Daoy (cell line): ENCODE results near the gene CREB5. TPM values are rescaled to one million over a fixed set of nuclear protein-coding genes. Genes with fewer than 3 reads are reported as not detected.

Source experiments
- DNase-seq: peaks from one replicate; pipeline ENCODE4 v3.0.0-alpha.2; 2015; ENCODE audit warnings: low read depth
- total RNA-seq: library from RNA; depleted of rRNA; stranded (reverse); fragments of >200 nt; shearing (Covaris generic); gene quantifications from 2 replicates; pipeline ENCODE4 v1.2.3, GENCODE V29; 2014

CREB5 gene
- total RNA-seq, 1 experiment from 2014 or later = 12.1 TPM

DNA sequence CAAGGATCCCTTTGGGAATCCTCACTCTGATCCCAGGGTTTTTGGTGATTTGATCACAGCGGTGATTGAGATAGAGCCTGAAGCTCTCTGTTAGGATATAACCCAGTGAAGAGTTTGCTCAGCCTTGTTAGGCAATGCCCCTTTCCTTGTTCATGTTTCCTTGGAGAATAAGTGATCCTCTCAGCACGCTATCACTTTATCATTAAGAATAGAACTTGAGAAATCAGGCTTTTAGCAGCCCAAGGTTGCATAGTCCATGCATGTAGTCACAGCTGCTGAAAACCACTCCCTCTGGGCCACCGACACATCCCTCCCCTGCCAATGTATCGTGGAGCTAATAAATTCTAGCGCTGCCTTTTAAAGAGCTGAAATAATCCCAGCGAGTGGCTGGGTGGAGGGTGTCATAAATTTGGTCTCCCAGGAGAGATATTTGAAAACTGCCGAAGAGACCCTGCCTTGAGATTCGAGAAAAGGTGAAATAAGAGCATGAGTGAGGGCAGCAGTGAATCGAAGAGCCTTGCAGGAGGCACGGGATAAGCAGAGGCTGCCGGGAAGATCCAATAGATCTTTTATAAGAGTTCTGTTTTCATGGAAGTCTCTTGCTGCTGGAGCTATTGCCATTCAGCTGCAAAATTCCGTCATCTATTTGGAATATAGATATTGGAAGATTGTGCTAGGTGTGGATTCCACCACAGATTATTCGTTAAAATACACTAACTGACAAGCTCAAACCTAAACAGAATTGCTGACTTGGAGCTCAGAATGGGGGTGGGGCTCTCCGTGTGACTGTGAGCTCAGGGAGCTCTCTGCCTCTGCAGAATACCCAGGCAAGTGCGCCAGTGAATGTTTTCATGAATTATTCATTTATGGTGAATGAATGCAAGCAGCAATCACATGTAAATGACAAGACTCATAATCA lies 296.0 kb downstream of the CREB5 start:
- no peak for DNase-seq

DNA sequence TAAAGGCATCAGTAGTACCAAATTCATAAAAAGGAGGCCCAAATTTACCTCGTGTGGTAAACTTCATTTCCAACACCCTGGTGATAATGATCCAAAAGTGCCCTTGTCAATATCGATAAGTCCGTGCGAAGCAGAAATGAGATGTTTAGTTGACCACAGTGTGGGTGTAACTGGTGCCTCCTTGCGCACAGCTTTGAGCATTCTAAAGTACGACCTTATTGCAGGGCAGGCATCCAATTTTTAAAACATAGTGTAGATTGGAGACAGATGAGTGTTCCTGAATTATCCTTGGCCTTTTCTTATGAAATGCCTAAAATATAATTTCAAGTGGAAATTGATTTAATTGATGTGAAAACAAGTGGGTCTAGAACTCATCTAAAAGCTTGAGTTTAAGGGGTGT lies 297.4 kb downstream of the CREB5 start:
- no peak for DNase-seq

DNA sequence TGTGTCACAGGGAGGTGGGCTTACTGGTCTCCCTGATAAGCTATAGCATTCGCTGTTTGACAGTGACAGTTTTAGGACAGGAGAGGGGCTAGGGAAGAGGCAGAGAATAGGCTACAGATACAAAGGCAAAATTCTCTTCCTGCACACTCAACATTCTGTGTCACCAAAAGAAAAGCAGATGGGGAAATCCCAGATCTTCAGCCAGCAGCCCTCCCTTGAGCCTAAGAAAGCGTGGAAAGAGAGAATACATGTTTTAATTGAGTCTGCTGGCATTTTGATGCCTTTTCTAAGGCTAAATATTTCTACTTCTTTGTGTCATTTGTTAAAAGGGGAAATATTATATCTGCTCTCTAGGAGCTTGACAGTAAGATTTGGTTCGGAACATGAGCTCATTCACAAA lies 298.8 kb downstream of the CREB5 start:
- no peak for DNase-seq

DNA sequence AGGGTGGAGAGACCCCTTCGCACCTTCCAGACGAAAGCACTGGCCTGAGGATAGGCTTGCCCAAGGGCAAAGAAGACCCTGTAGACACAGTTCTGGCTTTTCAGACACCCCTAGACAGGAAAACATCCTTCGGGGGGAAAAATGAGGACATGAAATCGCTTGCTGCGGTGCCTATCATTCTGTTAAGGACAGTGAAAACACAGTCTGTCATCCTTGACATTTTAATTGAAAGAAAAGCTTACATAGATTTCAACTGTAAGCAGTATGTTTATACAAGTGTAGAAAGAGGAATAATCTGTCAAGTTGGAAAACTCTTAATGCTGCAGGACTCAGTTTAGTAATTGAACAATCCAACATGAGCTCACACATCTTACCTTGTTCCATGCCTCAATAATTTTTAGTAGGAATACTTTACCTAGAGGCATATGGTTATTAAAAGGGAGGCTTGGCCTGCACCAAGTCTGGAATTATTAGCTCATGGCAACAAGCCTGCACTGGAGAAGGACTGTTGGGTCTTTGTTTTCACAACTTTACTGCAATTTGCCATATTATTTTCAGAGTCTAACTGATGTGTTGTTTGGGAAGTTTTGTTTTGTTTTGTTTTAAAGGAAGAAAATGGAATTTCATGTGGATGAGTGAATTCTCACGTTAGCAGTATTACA lies 302.3 kb downstream of the CREB5 start:
- no peak for DNase-seq

DNA sequence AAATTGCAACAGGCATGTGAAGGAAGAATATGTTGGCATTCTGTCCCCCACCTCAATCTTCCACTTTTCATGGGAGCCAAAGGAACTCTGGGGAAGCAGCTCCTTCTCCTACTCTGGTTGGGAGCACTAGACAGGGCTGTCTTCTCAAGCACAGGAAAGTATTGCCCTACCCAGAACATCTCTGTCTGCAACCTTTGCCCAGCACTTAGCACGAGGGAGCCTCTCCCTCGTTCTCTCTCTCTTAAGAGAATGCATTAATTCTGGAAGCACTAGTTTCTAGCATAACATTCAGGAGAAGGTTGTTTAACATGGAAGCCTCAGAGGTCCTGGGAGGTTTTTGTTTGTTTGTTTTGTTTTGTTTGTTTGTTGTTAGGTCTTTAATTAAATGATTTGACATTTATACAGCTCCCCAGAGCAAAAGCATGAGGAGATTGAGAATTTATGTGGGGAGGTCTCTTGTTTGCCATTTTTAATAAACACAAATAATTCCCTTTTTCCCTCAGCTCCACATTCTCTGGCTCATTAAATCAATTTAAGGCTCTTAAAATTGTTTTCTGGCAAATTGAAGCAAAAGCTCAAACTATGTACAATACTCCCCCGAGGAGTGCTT lies 305.2 kb downstream of the CREB5 start:
- DNase-seq = no peak

DNA sequence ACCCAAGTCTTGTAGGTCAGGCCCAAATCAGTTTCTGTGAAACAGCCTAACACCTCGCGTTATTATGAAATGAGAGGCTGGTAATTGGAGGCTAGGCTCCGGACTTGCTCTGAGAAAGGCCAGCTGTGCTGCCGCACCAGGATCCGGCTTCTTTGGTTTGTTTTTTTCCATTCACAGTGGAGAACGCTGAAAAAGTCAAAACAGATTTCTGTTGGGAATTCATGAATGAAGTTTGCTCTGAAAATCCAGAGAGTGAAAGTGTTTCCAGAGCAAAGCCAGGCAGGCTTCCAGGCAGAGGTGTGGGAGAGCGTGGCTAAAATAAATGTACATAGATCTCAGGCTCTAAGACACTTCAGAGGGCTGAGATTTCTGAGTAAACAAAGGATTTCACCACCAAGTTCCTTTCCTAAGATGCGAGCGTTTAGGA lies 305.8 kb downstream of the CREB5 start:
- no peak for DNase-seq

DNA sequence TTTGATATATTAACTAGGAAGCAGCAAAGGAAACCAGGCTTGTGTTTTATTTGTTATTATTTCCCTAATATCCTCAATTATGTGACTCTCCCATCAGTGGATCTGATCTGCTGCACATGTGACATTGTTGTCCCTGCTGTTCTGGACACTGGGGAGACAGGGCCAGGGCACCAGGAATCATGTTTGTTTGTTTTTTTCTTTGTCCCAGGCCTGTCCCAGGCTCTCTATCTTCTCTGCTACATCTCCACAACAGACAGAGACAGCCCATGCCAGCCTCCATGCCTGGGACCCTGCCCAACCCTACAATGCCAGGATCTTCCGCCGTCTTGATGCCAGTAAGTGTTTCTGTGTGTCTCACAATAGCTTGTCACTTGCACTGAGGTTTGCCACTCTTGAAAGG lies 306.2 kb downstream of the CREB5 start:
- DNase-seq = no peak

DNA sequence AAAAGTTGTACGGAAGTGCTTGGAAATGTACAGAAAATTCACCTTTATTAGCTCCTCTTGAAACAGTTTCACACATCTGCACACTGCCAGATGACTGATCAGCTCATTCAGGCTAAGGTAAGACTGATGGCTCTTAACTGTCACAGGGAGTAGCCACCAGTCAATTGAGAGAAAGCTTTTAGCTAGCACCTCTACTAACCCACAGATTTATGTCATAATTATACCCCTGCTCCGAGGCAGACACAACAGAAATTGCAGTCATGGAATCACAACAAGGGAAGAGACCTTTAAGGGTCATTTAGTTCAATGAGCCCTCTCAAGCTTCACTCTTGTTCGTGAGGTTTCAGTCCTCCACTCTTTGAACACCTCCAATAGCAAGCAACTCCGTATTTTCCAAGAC lies 310.4 kb downstream of the CREB5 start:
- no peak for DNase-seq

DNA sequence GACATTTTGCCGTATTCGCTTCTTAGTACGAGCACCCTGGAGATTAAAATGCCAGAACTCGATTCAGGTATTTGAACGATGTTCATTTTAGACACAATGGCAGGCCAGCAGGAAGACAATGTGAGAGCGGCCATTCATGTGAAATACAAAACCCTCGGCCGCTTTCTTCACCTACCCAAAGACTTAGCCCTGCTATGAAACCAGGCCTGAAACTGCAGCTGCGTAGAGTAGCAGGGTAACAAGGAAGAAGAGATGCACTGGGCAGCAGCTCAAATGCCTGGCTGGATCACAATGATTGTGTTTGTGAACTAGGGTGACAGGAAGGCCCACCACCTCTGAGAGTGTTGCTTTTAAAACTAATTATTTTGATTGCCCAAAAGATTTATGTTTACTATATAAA lies 311.0 kb downstream of the CREB5 start:
- DNase-seq = no peak

DNA sequence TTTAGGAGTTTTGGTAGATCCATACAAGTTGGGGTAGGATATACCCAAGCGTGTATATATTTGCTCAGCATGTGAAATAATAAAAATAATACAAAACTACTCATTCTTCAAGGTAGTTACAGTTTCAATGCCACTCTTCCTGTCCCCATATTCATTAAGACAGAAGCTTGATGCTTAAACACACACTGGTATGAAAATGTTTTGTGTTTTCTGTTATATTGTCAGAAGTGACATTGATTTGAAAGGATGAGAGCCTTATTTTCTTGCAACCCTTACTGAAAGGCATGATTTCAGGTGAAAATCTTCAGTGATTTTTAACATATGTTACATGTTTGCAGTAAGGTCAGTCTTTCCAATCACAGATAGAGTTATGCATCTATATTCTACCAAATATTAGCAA lies 312.2 kb downstream of the CREB5 start:
- no peak for DNase-seq

DNA sequence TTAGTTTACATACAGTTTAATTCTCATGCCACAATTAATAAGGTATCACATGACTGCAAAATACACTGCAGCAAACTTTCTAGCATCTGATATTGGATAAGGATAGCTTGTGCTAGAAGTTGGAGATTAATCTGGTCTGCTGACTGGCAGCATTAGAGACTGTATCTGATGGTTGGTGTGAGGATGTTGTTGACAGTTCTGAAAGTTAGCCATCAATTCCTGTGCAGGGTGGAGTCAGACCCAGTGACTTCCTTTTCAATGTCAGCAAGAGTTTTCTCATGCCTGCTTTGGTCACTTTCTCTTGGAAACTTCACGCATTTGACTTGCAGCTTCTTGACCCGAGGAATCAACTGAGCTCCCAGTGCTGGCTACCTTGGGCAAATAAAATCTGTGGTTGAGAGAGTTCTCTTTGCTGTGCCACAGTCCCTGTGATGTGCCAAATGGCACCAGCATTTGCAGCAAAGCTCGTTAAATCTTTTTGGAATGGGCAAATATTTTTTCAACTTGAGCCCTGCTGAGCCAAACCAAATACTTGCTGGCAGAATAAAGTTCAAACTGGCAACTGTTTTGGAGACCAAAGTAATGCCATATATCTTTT lies 312.8 kb downstream of the CREB5 start:
- DNase-seq = no peak

DNA sequence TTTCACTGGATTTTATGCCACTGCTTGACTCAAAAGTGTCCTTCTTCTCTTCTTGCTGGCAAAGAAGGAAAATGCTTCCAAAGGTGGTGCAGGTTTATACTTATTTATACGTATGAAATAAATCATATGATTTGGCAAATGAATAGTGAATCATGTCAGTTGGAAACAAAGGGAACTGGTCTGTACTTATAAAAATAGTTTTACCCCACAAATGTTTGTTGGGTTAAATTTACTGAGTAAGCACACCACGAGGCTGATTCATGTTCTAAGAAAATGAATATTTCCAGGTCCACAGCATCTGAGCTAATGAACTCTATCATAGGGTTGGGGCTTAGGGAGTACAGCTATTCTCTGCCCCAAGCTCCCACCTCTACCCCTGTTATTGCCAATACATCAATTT lies 313.6 kb downstream of the CREB5 start:
- no peak for DNase-seq

DNA sequence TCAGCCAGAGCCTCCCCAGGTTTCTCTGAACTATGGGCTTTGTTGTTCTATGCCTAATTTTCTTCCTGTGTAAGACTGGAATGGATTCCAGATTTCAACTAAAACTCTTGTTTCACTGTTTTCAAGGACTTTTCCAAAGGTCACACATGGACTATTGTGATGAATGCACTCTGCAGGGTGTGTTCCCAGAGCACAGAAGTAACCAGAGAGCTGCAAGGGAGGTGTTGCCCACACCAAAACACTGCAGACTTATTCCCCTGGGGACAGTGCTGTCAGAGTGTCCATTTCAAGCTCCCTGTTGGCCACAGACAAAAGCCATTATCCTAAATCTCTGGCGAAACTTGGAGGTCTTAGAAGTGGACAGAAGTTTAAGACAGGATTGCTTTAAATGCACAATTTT lies 314.2 kb downstream of the CREB5 start:
- DNase-seq = no peak

DNA sequence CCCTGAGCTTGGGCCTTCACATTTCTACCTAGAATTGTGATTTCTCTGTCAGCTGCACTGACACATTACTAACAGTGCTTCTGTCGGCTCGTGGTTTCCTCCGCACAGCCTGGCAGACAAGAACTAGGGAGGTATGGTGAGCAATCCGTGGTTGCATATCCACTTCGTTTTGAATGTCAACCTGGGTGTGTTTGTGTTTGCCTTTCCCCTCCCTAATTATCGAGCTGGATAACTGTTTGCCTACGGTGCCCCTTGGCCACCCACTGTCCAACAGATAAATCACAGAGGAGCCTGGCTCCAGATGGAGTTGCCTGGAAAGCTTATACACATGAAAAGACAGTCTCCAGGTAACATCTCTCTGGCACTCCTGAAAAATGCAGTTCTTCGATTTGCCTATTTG lies 317.0 kb downstream of the CREB5 start:
- peak; percentile 61 for DNase-seq

DNA sequence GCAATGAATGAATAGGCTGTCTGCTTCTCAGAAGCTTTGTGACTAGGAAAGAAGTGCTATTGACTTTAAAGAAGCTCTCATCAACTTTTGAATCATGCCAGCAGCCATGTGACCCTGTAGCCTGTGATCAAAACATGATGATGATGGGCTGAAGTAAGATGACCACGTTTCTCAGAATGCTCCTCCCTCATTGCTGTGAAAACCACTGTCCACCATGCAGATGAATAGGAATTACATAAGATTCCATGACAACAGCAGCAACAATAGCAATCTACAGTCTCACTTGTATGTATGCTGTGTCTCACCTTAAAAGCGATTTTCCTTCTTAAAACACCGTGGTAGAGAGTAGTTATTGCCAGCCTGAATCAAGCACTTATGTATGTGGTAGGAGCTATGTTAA lies 317.4 kb downstream of the CREB5 start:
- no peak for DNase-seq

DNA sequence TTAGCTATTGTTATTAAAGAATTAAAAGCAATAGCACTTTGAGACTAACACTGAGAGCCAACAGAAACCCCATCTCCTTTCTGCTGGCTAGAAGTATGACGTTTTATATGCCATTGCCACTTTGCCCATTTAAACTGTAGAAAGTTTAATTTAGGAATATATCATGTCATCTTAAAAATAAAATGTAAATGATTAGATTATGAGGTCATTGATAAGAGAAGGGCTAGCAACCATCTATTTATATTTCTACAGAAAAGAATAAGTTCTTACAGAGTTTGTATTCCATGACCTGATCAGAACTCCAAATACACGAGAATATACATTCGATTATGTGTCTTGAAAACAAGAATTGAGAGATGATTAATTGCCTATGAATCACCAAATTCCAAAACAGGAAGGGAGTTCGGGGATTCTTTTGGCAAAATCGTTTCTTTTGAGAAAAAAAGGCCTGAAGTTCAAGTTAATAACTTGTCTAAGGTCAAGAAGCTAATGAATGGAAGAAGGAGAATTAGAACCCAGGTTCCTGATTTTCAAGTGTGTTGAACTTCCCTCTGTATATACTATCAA lies 318.9 kb downstream of the CREB5 start:
- no peak for DNase-seq

DNA sequence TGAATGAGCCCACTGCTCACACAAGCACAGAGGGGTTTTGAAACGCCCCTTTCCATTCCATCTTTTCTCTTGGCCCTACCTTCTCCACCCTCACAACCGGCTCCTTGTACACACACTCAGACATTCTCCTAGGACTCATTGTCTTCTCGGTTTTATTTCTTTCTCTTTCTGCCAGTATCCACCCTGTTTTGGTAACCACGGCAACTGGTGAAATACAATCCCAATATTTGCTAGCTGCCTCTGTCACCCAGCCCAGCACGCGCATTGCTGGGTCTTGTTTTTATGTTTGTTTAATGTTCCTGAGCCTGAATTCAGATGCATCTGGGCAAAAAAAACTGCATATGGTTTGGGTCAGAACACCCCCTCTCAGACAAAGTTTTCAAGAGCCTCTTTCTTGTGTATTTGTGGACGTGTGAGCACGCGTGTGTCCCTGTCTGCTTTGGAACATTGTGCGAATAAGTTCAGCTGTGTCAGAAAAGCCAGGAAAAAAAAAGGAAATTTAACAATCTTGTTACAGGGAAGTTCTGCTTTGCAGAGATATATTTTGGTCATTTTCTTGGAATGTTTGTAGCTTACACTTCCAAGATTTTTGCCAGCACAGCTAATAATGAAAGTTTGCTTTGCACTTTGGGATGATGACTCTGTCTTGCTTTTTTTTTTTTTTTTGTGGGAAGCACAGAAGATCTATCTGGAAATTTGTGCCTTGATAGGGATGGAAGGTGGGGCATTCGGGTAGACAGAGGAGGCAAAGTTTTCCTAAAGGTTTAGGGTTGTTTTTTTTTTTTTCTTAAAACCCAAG lies 320.0 kb downstream of the CREB5 start:
- DNase-seq = peak; percentile 36

DNA sequence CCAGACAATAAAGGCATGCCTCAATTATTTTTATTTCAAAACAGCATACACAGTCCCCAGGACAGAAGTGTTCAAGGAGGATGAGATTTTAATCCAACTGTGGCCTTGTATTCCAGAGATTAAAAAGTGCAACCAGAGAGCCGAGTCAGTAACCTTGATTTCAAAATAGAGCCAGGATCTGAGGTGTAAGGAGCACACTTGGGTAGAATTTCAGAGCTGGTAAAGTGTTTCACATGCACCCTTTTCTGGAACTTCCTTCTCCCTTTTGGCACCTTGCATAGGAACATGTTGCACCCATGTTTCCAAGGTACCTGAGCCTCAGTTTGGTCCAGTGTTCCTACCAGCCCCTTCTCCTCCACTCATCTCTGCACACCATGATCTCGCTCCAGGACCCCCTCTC lies 320.7 kb downstream of the CREB5 start:
- no peak for DNase-seq

DNA sequence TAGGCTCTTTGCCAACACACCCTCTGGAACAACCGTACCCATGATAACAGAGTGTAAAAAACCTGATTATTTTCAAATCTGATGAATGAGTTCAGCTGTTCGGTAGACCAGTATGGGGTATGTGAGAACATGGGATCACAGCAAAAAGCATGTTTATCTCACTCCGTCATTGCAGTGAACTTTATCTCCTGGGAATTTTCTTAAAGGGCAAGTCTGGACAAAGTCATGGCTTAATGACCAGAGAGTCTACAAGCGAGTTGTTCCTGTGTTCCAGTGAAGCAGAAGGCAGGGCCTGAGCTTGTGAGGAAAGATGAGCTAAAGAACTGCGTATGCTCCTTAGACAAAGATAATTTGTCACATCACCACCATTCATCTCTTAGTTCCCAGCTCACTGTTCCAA lies 326.1 kb downstream of the CREB5 start:
- no peak for DNase-seq

DNA sequence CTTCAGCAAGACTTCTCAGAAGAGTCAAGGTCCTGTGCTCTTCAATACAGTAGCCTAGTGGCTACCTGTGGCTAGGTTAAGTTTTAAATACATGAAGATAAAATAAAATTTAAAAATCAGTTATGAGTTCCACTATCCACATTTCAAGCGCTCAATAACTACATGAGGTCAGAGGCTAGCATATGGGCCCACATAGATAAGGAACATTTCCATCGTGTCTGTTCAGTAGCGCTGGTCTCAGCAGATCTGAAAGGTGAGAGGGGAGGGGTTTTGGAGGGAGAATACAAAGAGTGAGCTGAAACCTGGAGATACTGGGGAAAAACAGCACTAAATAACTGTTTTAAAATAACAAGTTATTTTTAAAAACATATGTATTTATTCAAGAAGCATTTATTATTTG lies 326.8 kb downstream of the CREB5 start:
- DNase-seq = no peak

DNA sequence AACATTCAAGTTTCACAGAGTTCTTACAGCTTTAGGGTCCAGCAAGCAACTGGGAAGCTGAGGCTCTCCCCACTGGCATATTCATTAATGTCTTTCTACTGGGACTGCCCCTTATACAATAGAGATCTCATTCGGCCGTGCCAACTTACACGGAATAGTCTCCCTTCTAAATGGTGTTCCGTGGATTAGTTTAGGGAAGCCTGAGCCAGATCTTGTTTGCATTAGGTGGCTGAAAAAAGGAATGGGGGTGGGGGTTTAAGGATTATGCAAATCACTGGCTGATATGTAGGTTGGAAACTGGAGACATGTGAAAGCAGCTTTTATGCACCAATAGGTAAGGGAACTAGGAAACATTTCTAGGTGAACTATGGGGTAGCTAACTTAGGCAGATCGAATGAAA lies 327.5 kb downstream of the CREB5 start:
- no peak for DNase-seq
